ENCODE results near the gene C8G. TPM values are rescaled to one million over a fixed set of nuclear protein-coding genes. Genes with fewer than 3 reads are reported as not detected.
A peak's percentile ranks its signal among the peaks of the same experiment; 100 is the strongest.

The C8G gene
- total RNA-seq, 6 donors from 2014 or later: 1.8 to 4.4 (median 2.1) TPM; not detected in 3

DNA sequence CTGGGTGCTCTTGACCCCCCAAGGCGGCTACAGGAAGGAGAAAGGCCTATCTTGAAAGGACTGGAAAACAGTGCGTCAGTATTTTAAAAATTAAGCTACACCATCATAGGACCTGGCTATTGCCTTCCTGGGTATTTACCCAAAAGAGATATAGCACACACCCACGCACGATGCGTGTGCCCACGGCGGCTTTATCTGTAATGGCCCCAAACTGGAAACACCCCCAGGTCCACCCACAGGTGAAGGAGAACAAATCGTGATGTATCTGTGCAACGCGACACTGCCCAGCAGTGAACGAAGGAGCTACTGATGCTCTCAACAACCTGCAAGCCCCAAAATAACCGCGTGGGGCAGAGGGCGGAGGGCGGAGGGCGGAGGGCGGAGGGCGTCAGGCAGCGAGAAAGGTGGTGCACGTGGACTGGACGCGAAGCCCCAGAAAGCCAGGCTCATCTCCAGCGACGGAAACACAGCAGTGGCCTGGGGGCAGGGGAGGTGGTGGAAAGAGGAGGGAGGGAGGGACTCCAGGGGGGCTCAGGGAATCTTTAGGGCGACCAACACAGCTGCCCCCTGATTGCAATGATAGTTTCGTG lies 19.9 kb downstream of the C8G start:
- WGBS, 2 donors: 88 to 89% methylated on average over 26 of the region's 26 CpGs
- no peaks in the 10 kb centered on the region for H3K36me3 ChIP-seq
- H3K4me3 ChIP-seq: no peak overlapping the region
- no peak for ATAC-seq (ENCODE audit: low FRiP score in 2 of 2)
- no peak for TF ChIP-seq EP300 (IDR thresholded peaks at IDR 0.05)
- TF ChIP-seq, protein P1, sequence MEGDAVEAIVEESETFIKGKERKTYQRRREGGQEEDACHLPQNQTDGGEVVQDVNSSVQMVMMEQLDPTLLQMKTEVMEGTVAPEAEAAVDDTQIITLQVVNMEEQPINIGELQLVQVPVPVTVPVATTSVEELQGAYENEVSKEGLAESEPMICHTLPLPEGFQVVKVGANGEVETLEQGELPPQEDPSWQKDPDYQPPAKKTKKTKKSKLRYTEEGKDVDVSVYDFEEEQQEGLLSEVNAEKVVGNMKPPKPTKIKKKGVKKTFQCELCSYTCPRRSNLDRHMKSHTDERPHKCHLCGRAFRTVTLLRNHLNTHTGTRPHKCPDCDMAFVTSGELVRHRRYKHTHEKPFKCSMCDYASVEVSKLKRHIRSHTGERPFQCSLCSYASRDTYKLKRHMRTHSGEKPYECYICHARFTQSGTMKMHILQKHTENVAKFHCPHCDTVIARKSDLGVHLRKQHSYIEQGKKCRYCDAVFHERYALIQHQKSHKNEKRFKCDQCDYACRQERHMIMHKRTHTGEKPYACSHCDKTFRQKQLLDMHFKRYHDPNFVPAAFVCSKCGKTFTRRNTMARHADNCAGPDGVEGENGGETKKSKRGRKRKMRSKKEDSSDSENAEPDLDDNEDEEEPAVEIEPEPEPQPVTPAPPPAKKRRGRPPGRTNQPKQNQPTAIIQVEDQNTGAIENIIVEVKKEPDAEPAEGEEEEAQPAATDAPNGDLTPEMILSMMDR (IDR thresholded peaks at IDR 0.05): no peak
- TF ChIP-seq POLR2A (IDR thresholded peaks at IDR 0.05): no peak
- TF ChIP-seq POLR2AphosphoS5 (IDR thresholded peaks at IDR 0.05): no peak
- peak in 1 of 2 donors; percentile 65 for DNase-seq
- H3K4me1 ChIP-seq: peaks cover 7 to 20% (median 15%) of the 10 kb centered on the region in 4 donors
- H3K27me3 ChIP-seq: no peaks in the 10 kb centered on the region
- no peak overlapping the region for H3K27ac ChIP-seq
- no peaks in the 10 kb centered on the region for H3K9me3 ChIP-seq

DNA sequence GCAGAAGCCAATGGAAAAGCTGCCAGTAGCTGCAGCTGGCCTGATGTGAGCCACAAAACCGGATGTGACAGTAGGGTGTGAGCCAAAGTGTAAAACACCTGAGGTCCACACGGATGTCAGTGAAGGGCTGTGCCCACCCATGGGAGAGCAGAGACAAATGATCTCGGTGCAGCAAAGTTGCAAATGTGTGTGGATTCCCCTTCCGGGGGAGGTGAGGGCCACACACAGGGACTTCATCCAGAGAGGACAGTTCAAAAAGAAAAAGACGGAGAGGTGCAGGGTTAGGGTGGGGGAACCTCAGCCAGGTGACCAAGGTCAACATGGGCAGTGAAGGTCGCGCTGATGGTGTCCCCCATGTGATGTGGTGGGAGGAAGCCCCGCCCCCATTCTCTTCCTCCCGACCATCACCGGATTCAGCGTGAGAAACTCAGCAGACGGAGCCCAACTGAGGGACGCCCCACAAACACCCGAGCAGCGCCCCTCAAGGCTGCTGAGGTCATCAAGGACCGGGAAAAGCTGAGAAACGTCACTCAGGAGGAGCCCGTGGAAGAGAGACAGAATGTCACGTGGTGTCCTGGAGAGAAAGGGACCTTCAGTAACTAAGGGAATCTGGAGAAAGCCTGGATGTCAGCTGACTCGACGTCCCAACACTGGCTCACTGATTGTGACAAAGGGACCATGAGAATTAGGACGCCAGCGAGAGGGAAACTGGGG lies 20.9 kb downstream of the C8G start:
- WGBS, 2 donors: 20 to 21% methylated on average over 21 to 23 of the region's 23 CpGs
- TF ChIP-seq, protein P1 (IDR thresholded peaks at IDR 0.05): no peak
- TF ChIP-seq POLR2A (IDR thresholded peaks at IDR 0.05): no peak
- no peak for TF ChIP-seq EP300 (IDR thresholded peaks at IDR 0.05)
- no peak for TF ChIP-seq POLR2AphosphoS5 (IDR thresholded peaks at IDR 0.05)
- no peak overlapping the region for H3K4me3 ChIP-seq
- ATAC-seq (ENCODE audit: low FRiP score in 2 of 2) (no peak), DNase-seq (peak in 1 of 2 donors; percentile 41)
- no peak overlapping the region for H3K27ac ChIP-seq
- H3K4me1 ChIP-seq: peaks cover 7 to 20% (median 15%) of the 10 kb centered on the region in 4 donors
- H3K27me3 ChIP-seq: no peaks in the 10 kb centered on the region
- no peaks in the 10 kb centered on the region for H3K9me3 ChIP-seq
- no peaks in the 10 kb centered on the region for H3K36me3 ChIP-seq

DNA sequence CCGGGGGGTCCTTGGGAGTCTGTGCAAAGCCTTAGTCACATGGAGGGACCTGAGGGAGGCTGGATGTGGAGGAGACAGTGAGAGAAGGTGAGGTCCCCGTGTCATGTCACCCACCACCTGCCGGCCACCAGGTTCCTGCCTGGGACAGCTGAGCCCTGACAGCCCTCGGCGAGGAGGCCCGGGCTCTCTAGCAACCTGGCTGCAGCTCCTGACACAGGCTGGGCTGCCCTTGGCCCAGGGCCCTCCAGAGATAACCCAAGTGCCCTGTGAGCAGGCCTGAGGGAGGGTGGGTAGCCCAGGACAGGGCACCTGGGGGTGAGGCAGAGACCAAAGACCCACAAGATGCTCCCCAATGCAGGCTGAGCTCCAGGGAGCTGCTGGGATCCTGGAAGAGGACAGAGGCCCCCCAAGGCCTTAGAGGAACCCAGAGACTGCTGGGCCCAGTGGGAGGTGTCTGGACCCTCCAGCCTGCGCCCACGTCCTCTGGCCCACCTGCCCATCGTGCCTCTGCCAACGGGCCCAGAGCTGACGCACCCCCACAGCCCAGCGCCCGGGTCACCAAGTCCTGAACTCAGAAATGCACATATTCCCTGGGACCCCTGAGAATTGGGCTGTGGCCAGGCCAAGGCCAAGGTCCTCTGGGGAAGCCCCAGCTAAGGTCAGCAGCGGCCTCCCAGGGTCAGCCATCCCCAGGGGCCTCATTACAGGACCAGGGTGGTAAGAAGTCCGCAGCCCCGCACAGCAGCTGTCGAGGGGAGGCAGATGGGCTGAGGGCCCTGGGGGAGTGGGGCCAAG lies 23.5 kb downstream of the C8G start:
- H3K27me3 ChIP-seq: no peaks in the 10 kb centered on the region
- no peak for ATAC-seq (ENCODE audit: low FRiP score in 2 of 2)
- peaks cover 7 to 20% (median 13%) of the 10 kb centered on the region in 4 donors for H3K4me1 ChIP-seq
- WGBS, 2 donors: 76 to 81% methylated on average over 5 to 14 of the region's 17 CpGs
- no peaks in the 10 kb centered on the region for H3K9me3 ChIP-seq
- TF ChIP-seq EP300 (IDR thresholded peaks at IDR 0.05) (no peak), POLR2AphosphoS5 (IDR thresholded peaks at IDR 0.05) (no peak), POLR2A (IDR thresholded peaks at IDR 0.05) (no peak)
- TF ChIP-seq, protein P1 (IDR thresholded peaks at IDR 0.05): no peak
- no peak overlapping the region for H3K27ac ChIP-seq
- peak in 1 of 2 donors; percentile 54 for DNase-seq
- H3K36me3 ChIP-seq: no peaks in the 10 kb centered on the region
- H3K4me3 ChIP-seq: no peak overlapping the region

DNA sequence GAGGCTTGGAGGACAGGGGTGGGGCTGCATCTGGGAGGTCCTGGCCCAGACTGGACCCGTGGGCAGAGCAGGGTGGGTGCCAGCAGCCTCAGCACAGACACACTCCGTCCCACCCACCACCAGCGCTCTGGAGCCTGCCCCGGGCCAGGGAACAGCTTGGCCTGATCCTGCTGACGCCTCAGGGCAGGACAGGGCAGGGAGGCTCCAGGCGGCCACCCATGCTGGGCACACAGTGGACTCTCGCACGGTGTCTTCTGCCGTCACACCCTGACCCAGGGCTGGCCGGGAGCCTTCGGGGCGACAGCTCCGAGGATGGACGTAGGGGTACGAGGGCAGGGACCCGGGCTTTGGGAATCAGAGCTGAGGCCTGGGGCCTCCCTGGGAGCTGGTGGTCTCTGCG lies 24.1 kb downstream of the C8G start:
- Histone ChIP-seq H3K4me3 (no peak overlapping the region), H3K27me3 (no peaks in the 10 kb centered on the region), H3K9me3 (no peaks in the 10 kb centered on the region), H3K27ac (no peak overlapping the region), H3K4me1 (peaks cover 7 to 24% (median 10%) of the 10 kb centered on the region in 4 donors), H3K36me3 (no peaks in the 10 kb centered on the region)
- 93 to 98% methylated on average over 3 to 10 of the region's 17 CpGs for WGBS, 2 donors
- peak in 1 of 2 donors; percentile 79 for DNase-seq
- no peak for ATAC-seq (ENCODE audit: low FRiP score in 2 of 2)
- no peak for TF ChIP-seq EP300 (IDR thresholded peaks at IDR 0.05)
- no peak for TF ChIP-seq POLR2A (IDR thresholded peaks at IDR 0.05)
- TF ChIP-seq POLR2AphosphoS5 (IDR thresholded peaks at IDR 0.05): no peak
- TF ChIP-seq, protein P1 (IDR thresholded peaks at IDR 0.05): no peak

Data from upper lobe of left lung (tissue), 6 donors.